ENCODE measurements around the gene ADCY5.

- TF ChIP-seq YY1 (IDR thresholded peaks at IDR 0.05; ENCODE audit: insufficient read depth, insufficient read length), result no peak
- no peak for TF ChIP-seq SUZ12 (IDR thresholded peaks at IDR 0.05; ENCODE audit: extremely low read depth, insufficient read depth, insufficient read length)
- TF ChIP-seq ZNF274 (IDR thresholded peaks at IDR 0.05; ENCODE audit: low read depth, low read length), result no peak
Observed at GRCh38 chr3:123419181-123419849, 29.6 kb downstream of the ADCY5 start.

All from NT2/D1 (cell line).